ENCODE data around the gene XPO5.
"Not testable (repeated sequence)": the region's sequence is repeated elsewhere in the genome, so short reads cannot be mapped to it uniquely, and the experiment has no call there.

XPO5 gene

GRCh38 chr6:43582911-43583310 lies 7.1 kb upstream of the XPO5 start:
- no peak for DNase-seq

- no peak for DNase-seq
Observed at GRCh38 chr6:43579171-43579570, 3.3 kb upstream of the XPO5 start.

- DNase-seq, result no peak
Observed at GRCh38 chr6:43578748-43579147, 2.9 kb upstream of the XPO5 start.

GRCh38 chr6:43575105-43575771 lies 600 bp downstream of the XPO5 start:
- DNase-seq, result peak; percentile 54

- DNase-seq, result no peak
Observed at GRCh38 chr6:43572015-43572414, 3.8 kb downstream of the XPO5 start.

GRCh38 chr6:43570876-43571441 lies 4.9 kb downstream of the XPO5 start:
- DNase-seq, result no peak

GRCh38 chr6:43559328-43559727 lies 16.5 kb downstream of the XPO5 start:
- DNase-seq, result no peak

GRCh38 chr6:43557620-43558019 lies 18.2 kb downstream of the XPO5 start:
- not testable (repeated sequence) for DNase-seq

- no peak for DNase-seq
Observed at GRCh38 chr6:43547222-43547621, 28.6 kb downstream of the XPO5 start.

GRCh38 chr6:43544461-43544860 lies 31.4 kb downstream of the XPO5 start:
- DNase-seq, result no peak

GRCh38 chr6:43541774-43542471 lies 33.9 kb downstream of the XPO5 start:
- no peak for DNase-seq

- no peak for DNase-seq
Observed at GRCh38 chr6:43540507-43540906, 35.3 kb downstream of the XPO5 start.

GRCh38 chr6:43539409-43539808 lies 36.4 kb downstream of the XPO5 start:
- not testable (repeated sequence) for DNase-seq

- DNase-seq, result not testable (repeated sequence)
Observed at GRCh38 chr6:43538986-43539385, 36.9 kb downstream of the XPO5 start.

- DNase-seq, result no peak
Observed at GRCh38 chr6:43532201-43532600, 43.6 kb downstream of the XPO5 start.

- DNase-seq, result no peak
Observed at GRCh38 chr6:43524483-43524961, 51.3 kb downstream of the XPO5 start.

GRCh38 chr6:43523284-43523683 lies 52.6 kb downstream of the XPO5 start:
- no peak for DNase-seq

- DNase-seq, result no peak
Observed at GRCh38 chr6:43522547-43523261, 53.1 kb downstream of the XPO5 start.

- DNase-seq, result no peak
Observed at GRCh38 chr6:43521836-43522235, 54.0 kb downstream of the XPO5 start.

GRCh38 chr6:43520097-43520496 lies 55.7 kb downstream of the XPO5 start:
- no peak for DNase-seq

- DNase-seq, result peak; percentile 59
Observed at GRCh38 chr6:43517505-43518357, 58.1 kb downstream of the XPO5 start.

- DNase-seq, result peak; percentile 100
Observed at GRCh38 chr6:43516697-43517504, 58.9 kb downstream of the XPO5 start, which contains the start of the genes POLR1C and YIPF3. POLR1C (plus strand) TSS chr6:43517089; CDS start chr6:43517110, 21 bp downstream. YIPF3 (minus strand) TSS chr6:43516926; CDS start chr6:43516807, 119 bp downstream.
